Panc1 (cell line): ENCODE data around the gene ADAM12.

ENCODE experiments used
- CTCF ChIP-seq: fragments of 450-650 bp; IDR thresholded peaks from 2 replicates; pipeline ENCODE4 v1.5.1; 2017; ENCODE audit warnings: mild to moderate bottlenecking
- POLR2AphosphoS5 ChIP-seq: IDR thresholded peaks from 2 replicates; pipeline ENCODE4 v1.6.1; 2012; ENCODE audit warnings: mild to moderate bottlenecking, low read depth, low read length, moderate library complexity
- REST ChIP-seq, 2 experiments: IDR thresholded peaks; 2 replicates each; pipeline ENCODE4 v1.6.1; 2011 to 2012; ENCODE audit warnings: low read depth in 2 of 2, control low read depth in 1 of 2, low read length in 1 of 2, mild to moderate bottlenecking in 1 of 2, moderate library complexity in 1 of 2; ENCODE audit not compliant: insufficient read depth in 1 of 2
- SIN3A ChIP-seq: IDR thresholded peaks from 2 replicates; pipeline ENCODE4 v1.6.1; 2012; ENCODE audit warnings: low read depth, mild to moderate bottlenecking, low read length, moderate library complexity, borderline replicate concordance; ENCODE audit not compliant: insufficient read depth

- TF ChIP-seq CTCF (peak; percentile 54), REST (IDR thresholded peaks at IDR 0.05; ENCODE audit: insufficient read depth in 1 of 2, low read depth in 2 of 2, low read length in 1 of 2) (no peak), POLR2AphosphoS5 (no peak), SIN3A (no peak)
Measured at GRCh38 chr10:126014309-126014708, 374.0 kb downstream of the ADAM12 start.
